ENCODE data around the gene EFNA1. TPM values are rescaled to one million over a fixed set of nuclear protein-coding genes. Genes with fewer than 3 reads are reported as not detected.

The EFNA1 gene
- total RNA-seq, 1 donor from 2014 or later: 26.1 TPM

- Mint-ChIP-seq H3K27ac (peak overlapping the region; percentile 95), H3K4me3 (peak overlapping the region; percentile 95), H3K27me3 (peaks cover 44% of the 10 kb centered on the region), H3K9me3 (no peaks in the 10 kb centered on the region), H3K4me1 (ENCODE audit: unreplicated experiment) (peaks cover 31% of the 10 kb centered on the region), H3K36me3 (no peaks in the 10 kb centered on the region)
- no peak for DNase-seq (ENCODE audit: extremely low spot score, unreplicated experiment)
- TF ChIP-seq, protein P1, sequence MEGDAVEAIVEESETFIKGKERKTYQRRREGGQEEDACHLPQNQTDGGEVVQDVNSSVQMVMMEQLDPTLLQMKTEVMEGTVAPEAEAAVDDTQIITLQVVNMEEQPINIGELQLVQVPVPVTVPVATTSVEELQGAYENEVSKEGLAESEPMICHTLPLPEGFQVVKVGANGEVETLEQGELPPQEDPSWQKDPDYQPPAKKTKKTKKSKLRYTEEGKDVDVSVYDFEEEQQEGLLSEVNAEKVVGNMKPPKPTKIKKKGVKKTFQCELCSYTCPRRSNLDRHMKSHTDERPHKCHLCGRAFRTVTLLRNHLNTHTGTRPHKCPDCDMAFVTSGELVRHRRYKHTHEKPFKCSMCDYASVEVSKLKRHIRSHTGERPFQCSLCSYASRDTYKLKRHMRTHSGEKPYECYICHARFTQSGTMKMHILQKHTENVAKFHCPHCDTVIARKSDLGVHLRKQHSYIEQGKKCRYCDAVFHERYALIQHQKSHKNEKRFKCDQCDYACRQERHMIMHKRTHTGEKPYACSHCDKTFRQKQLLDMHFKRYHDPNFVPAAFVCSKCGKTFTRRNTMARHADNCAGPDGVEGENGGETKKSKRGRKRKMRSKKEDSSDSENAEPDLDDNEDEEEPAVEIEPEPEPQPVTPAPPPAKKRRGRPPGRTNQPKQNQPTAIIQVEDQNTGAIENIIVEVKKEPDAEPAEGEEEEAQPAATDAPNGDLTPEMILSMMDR (conservative IDR thresholded peaks at IDR 0.05): no peak
Observed at GRCh38 chr1:155083865-155084721, 43.6 kb upstream of the EFNA1 start.

- Mint-ChIP-seq H3K27ac (peak overlapping the region; percentile 95), H3K9me3 (no peaks in the 10 kb centered on the region), H3K4me1 (ENCODE audit: unreplicated experiment) (peaks cover 25% of the 10 kb centered on the region), H3K4me3 (peak overlapping the region; percentile 95), H3K36me3 (no peaks in the 10 kb centered on the region), H3K27me3 (peaks cover 36% of the 10 kb centered on the region)
- TF ChIP-seq, protein P1 (conservative IDR thresholded peaks at IDR 0.05): peak; percentile 91
- DNase-seq (ENCODE audit: extremely low spot score, unreplicated experiment): peak; percentile 95
Observed at GRCh38 chr1:155084722-155085503, 42.8 kb upstream of the EFNA1 start.

DNA sequence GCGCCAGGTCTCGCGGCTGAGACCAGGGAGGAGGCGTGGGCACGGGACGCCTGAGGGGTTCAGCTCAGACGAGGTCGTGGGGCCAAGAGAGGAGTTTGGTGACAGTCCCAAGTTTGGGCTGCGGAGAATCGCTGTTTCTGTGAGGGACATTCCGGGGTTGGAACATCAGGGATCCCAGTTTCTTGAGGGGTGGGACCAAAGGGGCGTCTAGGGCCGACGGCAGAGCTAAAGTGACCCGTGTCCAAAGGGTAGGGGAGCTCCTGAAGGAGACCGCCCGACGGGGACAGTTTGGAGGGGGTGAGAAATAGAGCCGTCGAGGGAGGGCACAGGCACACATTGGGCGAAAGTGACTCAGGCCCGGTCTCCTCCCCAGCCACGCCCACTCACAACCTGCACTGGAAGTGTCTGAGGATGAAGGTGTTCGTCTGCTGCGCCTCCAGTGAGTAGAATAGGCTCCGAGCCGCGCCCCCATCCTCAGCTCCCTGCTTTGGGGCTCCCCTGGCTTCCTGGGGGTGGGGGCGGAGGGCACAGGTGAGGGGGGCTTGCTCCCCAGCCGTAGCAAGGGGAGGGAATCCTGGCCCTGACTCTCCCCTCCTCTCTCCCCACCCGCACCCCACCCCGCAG, 42.1 kb upstream of the EFNA1 start:
- peak overlapping the region; percentile 95 for H3K27ac Mint-ChIP-seq
- no peaks in the 10 kb centered on the region for H3K9me3 Mint-ChIP-seq
- peak; percentile 73 for DNase-seq (ENCODE audit: extremely low spot score, unreplicated experiment)
- no peaks in the 10 kb centered on the region for H3K36me3 Mint-ChIP-seq
- peaks cover 35% of the 10 kb centered on the region for H3K27me3 Mint-ChIP-seq
- TF ChIP-seq, protein P1 (conservative IDR thresholded peaks at IDR 0.05): no peak
- H3K4me1 Mint-ChIP-seq (ENCODE audit: unreplicated experiment): peaks cover 25% of the 10 kb centered on the region
- peak overlapping the region; percentile 95 for H3K4me3 Mint-ChIP-seq

GRCh38 chr1:155086128-155086741, 41.4 kb upstream of the EFNA1 start:
- H3K4me1 Mint-ChIP-seq (ENCODE audit: unreplicated experiment): peaks cover 26% of the 10 kb centered on the region
- no peaks in the 10 kb centered on the region for H3K9me3 Mint-ChIP-seq
- H3K27ac Mint-ChIP-seq: no peak overlapping the region
- DNase-seq (ENCODE audit: extremely low spot score, unreplicated experiment): peak; percentile 86
- TF ChIP-seq, protein P1 (conservative IDR thresholded peaks at IDR 0.05): peak; percentile 98
- H3K27me3 Mint-ChIP-seq: peaks cover 31% of the 10 kb centered on the region
- H3K4me3 Mint-ChIP-seq: peak overlapping the region; percentile 69
- H3K36me3 Mint-ChIP-seq: no peaks in the 10 kb centered on the region

- no peak for DNase-seq (ENCODE audit: extremely low spot score, unreplicated experiment)
- H3K9me3 Mint-ChIP-seq: no peaks in the 10 kb centered on the region
- TF ChIP-seq, protein P1 (conservative IDR thresholded peaks at IDR 0.05): no peak
- H3K36me3 Mint-ChIP-seq: no peaks in the 10 kb centered on the region
- peak overlapping the region; percentile 34 for H3K27ac Mint-ChIP-seq
- peaks cover 25% of the 10 kb centered on the region for H3K27me3 Mint-ChIP-seq
- peak overlapping the region; percentile 66 for H3K4me3 Mint-ChIP-seq
- peaks cover 24% of the 10 kb centered on the region for H3K4me1 Mint-ChIP-seq (ENCODE audit: unreplicated experiment)
Observed at GRCh38 chr1:155086856-155087535, 40.7 kb upstream of the EFNA1 start.
